Colon (tissue), 2 donors: ENCODE results near the gene ASPHD2.
"Not testable (repeated sequence)": the region's sequence is repeated elsewhere in the genome, so short reads cannot be mapped to it uniquely, and the experiment has no call there.

Experiments used
- FAIRE-seq: peaks from 2 replicates; lab custom pipeline; 2012; peaks lifted over from hg19 to GRCh38; lab: Jason Lieb, UNC
- donor health status: control.
- donor health status: control.

The ASPHD2 gene, protein sequence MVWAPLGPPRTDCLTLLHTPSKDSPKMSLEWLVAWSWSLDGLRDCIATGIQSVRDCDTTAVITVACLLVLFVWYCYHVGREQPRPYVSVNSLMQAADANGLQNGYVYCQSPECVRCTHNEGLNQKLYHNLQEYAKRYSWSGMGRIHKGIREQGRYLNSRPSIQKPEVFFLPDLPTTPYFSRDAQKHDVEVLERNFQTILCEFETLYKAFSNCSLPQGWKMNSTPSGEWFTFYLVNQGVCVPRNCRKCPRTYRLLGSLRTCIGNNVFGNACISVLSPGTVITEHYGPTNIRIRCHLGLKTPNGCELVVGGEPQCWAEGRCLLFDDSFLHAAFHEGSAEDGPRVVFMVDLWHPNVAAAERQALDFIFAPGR

DNA sequence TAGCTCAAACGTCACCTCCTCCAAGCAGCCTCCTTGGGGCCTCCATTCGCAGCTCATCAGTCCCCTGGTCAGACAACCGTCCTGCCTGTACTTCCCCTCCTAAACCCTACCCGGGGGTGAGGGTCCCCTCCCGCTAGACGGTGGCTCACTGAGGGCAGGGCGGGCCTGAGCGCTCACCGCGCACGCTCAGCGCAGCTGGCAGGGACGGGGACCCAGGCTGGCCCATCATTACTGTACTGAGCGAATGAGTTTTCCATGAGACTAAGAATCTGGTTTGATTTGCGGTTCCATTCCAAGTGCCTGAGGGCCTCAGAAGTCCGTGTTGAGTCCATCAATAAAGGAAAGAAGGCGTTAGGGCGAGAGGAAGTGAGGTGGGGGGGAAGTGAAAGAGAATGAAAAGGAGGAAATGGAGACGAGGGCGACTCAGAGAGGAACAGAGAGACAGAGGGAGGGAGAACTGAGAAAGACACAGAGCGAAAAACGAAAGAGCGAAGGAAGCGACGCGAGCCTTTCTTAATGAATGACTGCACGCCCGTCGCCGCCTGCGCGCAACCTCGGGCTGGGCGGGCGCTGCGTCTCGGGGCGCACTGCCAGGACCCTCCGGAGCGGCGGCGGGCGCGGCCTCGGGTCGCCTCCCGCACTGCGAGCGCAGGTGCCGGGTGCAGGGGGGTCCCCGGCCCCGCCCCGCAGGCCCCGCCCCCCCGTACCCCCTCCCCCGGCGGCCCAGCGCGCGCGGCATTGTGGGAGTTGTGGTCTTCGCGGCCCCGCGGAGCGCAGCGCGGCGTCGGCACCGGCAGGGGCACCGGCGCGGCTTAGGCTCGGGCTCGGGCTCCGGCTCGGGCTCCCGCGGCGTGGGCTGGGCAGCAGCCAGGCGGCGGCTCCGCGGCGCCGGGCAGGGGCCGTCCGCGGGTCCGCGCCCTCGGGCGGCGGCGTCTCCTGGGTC lies at the start of gene ASPHD2:
Gene ASPHD2, plus strand, starts transcription at position 746 of the 943 bp plus-strand sequence. CDS start 4,356 bp downstream, outside the sequence.
- no peak for FAIRE-seq

DNA sequence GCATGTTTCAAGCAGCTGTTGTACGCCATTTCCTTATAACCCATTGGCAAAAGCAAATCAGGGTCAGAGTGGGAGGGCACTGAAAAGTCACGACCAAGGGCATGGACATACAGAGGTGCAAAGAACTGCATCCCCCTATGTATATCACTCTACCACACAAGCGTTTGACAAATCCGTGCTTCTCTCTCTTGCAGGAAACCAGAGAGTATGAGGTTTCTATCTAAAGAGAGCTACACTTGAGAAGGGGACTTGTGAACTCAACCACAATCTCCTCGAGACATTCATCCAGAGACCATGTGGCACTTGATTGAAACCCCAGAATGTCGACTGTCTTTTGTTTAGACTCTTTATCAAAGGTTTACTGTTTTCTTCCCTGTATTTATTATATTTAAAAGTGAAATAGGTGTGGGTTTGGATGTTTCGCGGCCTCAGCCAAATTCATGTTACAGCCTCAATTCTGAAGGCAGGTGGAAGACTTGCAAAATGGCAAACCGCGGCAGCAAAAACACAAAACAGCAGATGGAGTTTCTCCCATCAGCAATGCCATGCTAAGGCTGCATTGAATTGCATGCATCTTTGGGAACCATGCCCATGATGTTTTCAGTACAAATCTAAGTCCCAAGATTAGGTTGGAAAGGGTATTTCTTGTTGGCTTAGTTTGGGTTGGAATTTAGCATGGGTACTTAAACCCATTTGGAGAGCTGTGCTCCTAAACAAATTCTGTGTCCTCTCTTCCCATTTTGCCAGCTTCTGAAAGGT lies 48.8 kb upstream of the ASPHD2 start:
- no peak for FAIRE-seq

DNA sequence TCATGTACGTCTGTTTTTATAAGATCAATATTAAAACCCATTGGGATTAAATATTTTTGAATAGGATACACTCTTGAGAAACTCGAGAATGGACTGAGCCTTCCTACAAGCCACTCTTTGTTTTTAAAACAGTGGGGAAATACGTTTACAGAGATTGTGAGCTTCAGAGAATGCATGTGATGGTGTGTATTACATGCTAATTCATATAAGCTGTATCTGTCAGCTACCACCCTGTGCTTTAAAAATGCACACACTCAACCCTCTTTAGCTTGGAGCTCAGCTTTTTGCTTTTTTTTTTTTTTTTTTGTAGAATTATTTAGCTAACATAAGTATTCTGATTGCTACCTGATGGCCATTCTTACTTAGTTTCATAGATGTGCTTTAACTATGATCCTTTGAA lies 46.3 kb upstream of the ASPHD2 start:
- FAIRE-seq, result no peak

DNA sequence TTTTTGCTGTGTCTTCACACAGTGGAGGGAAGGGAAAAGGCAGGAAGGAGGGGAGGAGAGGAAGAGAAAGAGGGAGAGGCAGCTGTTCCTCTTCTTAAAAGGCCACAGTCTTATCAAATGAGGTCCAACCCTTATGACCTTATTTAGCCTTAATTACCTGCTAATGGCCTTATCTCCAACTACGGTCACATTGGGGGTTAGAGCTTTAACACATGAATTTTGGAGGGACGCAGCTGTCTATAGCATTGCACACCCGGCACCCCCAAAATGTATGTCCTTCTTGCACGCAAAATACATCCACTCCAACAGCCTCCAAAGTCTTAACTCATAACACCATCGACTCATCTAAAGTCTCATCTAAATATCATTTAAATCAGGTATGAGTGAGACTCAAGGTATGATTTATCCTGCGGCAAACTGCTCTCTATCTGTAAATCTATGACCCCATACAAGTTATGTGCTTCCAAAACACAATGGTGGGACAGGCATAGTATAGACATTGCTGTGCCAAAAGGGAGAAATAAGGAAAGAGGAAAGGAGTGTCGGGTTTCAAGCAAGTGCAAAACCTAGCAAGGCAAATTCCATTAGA lies 45.0 kb upstream of the ASPHD2 start:
- no peak for FAIRE-seq

DNA sequence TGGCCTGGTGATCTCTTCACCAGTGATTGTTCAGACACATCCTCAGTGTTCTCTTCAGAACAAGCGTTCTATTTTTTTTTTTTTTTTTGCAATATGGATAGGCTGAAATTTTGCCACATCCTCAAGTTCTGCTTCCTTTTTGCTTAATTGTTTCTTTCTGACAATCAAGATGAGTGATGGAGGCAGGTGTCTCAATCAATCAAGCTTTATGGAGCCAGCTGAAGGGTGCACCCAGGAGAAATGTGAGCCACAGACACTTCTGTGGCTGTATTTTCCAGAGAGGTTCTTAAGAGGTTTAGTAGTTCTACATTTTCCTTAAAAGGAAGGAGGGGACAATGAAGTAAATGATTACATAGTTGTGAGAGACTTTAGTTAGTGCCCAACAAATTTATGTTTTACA lies 43.9 kb upstream of the ASPHD2 start:
- no peak for FAIRE-seq

DNA sequence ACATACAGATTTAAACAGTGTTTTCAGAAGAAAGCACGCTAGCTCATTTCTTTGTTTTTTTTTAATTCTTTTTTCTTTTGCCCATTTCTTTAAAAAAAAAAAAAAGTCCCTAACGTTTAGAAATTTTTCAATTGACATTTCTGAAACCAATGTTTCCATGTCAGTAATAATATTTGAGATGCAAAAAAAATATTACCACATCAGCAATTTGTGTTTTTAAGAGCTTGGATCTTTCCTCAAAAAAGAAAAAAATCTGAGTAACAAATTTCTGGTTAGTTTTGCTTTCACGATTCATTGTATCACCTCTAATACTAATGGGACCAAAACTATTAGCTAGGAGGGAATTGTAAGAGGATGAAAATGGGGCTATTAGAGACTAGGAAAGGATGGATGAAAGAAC lies 39.9 kb upstream of the ASPHD2 start:
- FAIRE-seq, result no peak

DNA sequence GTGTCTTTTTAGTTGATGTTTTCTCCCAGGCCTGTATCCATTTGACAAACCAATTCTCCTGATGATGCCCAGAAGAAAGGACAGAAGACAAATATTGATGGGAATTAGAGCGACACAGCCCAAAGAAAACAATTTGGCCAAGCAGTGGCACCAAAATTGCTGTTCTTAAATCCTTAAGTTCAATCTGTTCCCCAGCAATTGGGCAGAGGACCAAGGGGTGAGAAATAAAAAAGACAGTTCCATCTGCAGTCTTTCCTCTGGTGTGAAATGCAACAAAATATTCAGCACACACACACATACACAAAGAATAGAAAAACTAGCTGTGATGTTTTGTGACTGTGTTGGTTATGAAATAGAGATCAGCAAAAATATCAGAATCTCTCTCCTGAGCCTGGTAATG lies 38.0 kb upstream of the ASPHD2 start:
- no peak for FAIRE-seq

DNA sequence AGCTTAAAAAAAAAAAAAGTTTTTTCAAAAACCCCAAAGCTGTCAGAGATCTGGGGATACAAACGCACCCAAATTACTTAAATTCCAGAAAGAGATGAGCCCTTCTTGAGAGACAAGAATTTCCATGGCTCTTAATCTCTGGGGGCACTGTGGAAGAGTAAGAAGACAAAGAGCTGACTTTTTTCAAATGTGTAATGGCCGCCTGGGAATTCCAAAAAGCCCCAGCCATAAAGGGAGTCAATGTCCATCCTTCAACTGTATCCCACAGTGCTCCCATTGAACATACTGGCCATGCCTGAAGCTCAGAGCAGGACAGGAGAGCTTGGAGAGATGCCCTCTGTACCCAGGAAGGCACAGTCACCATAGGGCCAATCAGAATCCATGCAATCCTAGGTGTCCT lies 37.4 kb upstream of the ASPHD2 start:
- FAIRE-seq, result no peak

DNA sequence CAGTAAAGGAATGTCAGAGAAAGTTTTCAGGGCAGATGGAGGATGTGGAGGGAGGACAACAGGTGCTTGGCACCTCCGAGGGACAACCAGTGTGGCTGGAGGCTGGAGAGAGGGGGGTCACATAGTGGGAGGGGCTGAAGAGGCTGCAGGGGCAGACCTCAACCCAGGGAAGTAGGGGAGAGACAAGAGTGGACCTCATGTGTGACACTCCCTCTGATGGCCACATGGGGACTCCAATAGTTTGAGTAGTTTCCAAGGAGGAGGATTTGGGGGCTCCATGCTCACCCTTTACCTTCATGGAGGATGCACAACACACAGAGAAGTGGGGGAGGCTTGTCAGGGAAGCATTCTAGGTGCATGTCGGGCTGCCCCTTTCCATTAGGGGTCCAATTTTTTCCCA lies 35.1 kb upstream of the ASPHD2 start:
- FAIRE-seq, result no peak

DNA sequence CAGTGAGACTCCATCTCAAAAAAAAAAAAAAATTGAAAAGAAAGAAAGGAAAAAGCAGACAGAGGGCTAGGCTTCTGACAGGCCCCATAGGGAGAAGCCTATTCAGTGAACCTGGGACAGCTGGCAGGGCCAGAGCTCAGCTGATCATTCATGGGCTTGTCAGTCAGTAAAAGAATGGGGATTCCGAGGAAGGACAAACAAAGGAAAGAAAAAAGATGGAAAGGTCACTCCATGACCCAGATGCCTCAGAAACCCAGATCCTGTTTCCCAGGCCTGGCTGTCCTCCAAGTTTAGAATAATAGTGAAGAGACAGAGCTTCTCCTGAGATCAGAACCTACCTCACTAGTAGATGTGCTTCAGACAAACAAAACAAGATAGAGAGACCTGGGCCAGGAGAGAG lies 34.3 kb upstream of the ASPHD2 start:
- no peak for FAIRE-seq

DNA sequence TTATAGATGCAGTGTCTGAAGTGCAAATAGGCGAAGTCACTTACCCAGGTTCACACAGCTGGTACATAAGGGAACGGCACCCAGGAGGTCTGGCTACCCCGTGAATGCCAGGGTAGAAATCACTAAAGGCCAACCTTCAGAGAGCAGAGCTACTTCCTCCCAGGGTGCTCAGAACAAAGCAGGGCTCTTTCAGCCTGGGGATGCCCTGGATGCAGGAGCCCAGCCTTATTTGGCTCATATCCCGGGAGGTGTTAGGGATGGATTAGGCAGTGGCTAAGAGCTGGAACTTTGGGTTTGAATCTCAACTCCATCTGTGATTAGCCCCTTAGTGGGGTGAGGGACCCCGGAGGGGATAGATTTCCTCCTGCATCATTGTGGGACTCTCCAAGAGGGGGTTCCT lies 33.1 kb upstream of the ASPHD2 start:
- no peak for FAIRE-seq

DNA sequence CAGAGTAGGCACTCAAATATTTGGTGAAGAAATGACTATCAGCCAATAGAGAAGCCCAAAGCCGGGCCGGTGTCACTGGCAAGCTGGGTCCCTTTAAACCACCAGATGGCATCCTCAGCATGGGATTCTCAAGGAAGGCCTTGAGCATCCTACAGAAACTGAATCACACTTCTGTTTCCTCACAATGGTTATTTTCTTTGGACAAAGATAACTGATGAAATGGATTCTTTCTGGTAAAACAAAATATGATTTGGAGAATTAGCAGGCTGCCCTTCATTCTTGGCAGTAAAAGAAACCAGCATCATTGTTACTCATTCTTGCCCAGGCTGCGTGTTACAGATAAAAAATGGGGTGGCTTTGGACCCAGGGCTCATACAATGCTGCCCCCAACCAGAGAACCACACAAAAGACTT lies 30.3 kb upstream of the ASPHD2 start:
- no peak for FAIRE-seq

DNA sequence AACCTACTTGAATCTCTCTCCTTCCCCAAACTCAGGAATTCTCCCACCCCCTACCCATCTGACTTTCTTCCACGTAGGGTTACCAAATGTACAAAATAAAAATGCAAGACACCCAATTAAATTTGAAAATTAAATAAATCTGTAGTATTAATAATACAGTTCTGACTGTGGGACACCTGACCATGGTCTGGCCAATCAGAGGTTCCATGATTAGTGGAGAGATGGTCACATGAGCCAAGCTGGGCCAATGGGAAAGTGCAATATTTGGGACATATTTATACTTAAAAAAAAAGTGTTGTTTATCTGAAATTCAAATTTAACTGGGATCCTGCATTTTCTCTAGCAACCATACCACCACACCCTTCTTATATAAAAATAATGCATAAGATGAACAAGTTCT lies 29.8 kb upstream of the ASPHD2 start:
- no peak for FAIRE-seq

DNA sequence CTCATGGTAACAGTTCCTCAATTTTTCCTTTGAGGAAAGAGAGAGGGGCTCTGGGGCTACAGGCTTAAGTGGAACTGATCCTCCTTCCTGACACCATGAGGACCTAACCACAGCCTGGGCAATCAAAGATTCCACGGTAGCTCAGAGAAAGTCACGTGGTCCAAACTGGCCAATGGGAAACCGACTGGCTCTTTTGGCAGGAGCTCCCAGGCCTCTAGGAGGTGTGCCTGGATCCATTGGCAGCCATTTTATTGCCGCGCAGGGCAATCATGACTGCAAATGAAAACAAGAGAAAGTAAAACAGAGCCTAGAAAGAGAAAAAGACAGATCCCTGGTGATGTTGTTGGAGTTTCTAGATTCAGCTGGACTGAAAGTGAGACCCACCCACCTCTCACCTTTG lies 27.3 kb upstream of the ASPHD2 start:
- FAIRE-seq, result no peak

DNA sequence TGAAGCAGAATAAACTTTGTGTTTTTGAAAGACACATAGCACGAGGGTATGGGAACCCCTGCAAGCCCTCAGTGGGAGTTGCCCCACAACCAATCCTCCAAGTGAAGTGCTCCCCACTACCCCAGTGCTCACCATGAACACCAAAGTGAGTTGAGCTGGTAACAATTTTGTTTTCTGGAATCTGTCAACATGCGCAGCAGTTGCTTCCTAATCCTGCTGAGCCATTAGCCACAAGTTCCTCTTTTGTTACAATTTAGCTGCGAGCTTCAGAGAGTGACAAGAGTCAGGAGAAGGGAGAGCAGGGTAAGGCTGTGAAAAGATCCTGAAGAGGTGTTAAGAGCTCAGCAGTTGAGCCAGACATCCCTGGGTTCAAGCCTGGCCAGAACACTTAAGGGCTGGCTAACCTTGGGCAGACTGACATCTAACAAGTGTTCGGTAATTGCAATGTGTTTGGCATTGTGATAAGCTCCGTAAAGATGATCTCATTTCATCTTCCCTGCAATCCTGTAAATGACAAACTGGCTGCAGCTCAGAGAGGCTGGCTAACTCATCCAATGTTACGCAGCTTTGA lies 24.1 kb upstream of the ASPHD2 start:
- FAIRE-seq, result no peak

DNA sequence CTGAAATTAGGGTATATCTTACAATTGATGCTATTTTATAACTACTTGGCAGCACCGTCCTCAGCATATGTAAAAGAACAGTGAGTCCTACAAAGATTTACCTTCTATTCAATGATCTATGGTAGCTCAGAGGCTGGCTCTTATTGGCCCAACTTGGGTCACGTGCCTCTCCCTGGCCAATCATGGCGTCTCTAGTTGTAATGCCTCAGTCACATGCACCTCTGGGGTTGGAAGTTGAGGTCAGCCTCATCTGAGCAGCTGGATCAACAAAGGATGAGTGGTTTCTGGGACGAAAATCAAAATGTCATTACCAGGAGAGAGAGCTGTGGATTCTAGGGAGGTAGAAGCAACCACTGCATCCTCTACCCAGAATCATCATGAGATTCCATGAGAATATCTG lies 22.9 kb upstream of the ASPHD2 start:
- FAIRE-seq, result no peak

DNA sequence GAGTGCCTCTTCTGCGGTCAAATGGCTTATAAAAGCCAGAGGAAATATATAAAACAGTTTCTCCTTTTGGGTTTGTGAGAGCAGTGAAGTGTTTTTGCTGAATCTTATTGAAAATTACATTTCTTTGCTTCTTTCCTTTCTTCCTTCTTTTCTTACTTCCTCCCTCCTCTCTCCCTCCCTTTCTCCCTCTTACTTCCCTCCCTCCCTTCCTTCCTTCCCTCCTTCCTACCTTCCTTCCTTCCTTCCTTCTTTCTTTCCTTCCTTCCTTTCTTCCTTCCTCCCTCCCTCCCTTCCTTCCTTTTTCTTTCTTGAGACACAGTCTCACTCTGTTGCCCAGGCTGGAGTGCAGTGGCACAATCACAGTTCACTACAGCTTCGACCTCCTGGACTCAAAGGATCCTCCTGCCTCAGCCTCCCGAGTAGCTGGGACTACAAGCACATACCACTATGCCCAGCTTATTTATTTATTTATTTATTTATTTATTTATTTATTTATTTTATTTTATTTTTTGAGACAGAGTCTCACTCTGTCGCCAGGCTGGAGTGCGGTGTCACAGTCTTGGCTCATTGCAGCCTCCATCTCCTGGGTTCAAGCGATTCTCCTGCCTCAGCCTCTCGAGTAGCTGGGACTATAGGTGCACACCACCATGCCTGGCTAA lies 20.4 kb upstream of the ASPHD2 start:
- FAIRE-seq, result not testable (repeated sequence)

DNA sequence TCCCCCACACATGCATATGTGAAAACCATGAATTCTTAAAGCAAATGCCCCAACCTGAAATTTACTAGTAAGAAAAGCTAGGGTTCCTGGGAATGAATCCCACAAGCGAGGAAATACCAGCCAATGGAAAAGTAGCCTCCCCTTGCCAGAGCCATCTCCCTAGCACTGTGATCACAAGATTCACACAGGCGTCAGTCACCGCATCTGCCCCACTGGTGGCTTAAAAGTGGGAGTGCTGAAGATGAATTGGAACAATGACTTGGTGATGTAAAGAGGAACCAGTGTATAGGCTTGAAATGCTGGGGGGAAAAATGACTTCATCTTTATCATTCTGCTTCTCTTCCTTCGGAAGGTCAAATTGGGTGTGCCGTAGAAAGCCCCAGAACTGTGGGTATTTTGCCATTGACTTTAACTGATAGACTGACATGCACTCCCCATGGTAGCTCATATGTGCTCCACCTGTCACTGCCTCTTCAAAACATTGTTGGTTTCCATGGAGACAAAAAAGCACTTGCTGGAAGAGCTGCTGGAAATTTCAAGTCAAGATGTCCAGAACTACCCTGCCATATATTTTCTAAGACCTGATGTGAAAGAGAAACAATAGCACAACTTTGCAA lies 19.2 kb upstream of the ASPHD2 start:
- FAIRE-seq, result no peak

DNA sequence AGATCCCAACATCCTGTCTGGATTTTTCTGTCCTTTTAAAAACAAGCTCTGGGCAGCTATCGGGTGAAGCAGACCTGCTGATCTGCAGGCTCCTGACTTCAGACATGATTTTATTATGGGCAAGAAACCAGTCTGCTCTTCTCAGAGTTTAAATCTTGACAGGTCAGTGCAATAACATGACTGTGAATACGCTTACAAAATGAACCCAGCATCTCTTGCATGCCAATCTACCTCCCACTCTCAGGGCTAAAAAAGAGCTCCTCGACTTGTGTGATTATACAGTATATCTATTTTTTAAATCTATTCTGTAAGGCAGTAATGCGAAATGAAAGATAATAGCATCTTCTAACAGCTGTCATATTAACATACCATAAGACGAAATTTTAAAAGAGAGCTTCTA lies 18.7 kb upstream of the ASPHD2 start:
- no peak for FAIRE-seq

DNA sequence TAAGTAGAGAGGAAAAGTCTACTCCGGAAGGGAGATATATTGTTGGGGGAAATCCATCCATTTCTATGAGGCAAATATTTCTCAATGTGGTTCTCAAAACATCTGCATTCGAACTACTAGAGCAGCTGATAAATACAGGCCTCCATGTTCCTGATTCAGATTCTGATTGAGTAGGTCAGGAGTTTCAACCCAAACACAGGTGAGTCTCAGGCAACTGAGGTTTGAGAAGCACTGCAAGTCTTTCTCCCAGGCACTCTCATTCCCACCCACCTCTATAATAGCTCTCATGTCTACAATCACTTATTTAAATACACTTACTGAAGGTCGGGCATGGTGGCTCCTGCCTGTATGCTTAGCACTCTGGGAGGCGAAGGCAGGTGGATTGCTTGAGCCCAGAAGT lies 14.7 kb upstream of the ASPHD2 start:
- no peak for FAIRE-seq

DNA sequence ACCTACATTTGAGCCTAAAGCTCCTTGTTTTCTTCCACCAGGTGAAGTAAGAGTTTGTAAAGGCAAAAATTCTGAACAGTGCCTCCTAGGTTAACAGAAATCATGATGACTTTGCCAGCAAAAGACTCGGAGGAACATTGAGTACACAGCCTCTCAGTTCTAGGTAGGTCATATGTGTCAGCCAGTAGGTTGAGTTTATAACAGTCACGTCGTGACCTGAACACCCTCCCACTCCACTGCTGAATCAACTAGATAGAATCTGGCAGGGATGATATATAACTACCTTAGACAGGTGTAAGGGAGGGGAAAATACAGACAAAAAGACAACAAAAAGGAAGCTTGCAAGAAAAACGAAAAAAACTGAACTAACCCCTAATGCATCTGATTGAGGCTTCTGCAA lies 12.8 kb upstream of the ASPHD2 start:
- no peak for FAIRE-seq
